Fibroblast of the aortic adventitia (primary cell): ENCODE data around the gene TROAP. TPM values are rescaled to one million over a fixed set of nuclear protein-coding genes. Genes with fewer than 3 reads are reported as not detected.

ENCODE experiments used
- DNase-seq: peaks from one replicate; pipeline ENCODE4 v3.0.0-alpha.2; 2010; ENCODE audit warnings: low read depth
- H3K4me3 ChIP-seq: 2 replicates; pipeline ENCODE4 v1.5.1; 2011; ENCODE audit warnings: low read depth, mild to moderate bottlenecking, control low read depth, low read length, moderate library complexity
- CTCF ChIP-seq: IDR thresholded peaks from 2 replicates; pipeline ENCODE4 v1.5.1; 2011; ENCODE audit warnings: mild to moderate bottlenecking, low read length, control low read depth, inconsistent platforms; ENCODE audit not compliant: insufficient read depth
- total RNA-seq: library from RNA; depleted of rRNA; stranded (reverse); fragments of >200 nt; gene quantifications from 2 replicates; pipeline ENCODE4 v1.2.3, GENCODE V29; 2012; ENCODE audit warnings: low replicate concordance

Gene TROAP
- total RNA-seq, 1 donor: 11.3 TPM

GRCh38 chr12:49336645-49337584 lies 13.9 kb downstream of the TROAP start, which contains the start of gene C1QL4:
Gene C1QL4, minus strand, starts transcription at chr12:49337188. Its CDS starts 711 bp downstream, at chr12:49336477.
- peak; percentile 56 for DNase-seq
- TF ChIP-seq CTCF: peak; percentile 93
- peak within 1 kb of the TSS; percentile 60 for H3K4me3 ChIP-seq

GRCh38 chr12:49338830-49339463 lies 15.9 kb downstream of the TROAP start:
- DNase-seq: no peak
- no peak for TF ChIP-seq CTCF
- H3K4me3 ChIP-seq: no peak overlapping the region

GRCh38 chr12:49339464-49339861 lies 16.4 kb downstream of the TROAP start:
- TF ChIP-seq CTCF: no peak
- H3K4me3 ChIP-seq: no peak overlapping the region
- no peak for DNase-seq

GRCh38 chr12:49340095-49340870 lies 17.2 kb downstream of the TROAP start:
- DNase-seq: no peak
- no peak for TF ChIP-seq CTCF
- H3K4me3 ChIP-seq: no peak overlapping the region

- no peak for DNase-seq
- TF ChIP-seq CTCF: no peak
- no peak overlapping the region for H3K4me3 ChIP-seq
Observed at GRCh38 chr12:49340971-49341776, 18.1 kb downstream of the TROAP start.

GRCh38 chr12:49341777-49342065 lies 18.7 kb downstream of the TROAP start:
- DNase-seq: no peak
- H3K4me3 ChIP-seq: peak overlapping the region; percentile 56
- no peak for TF ChIP-seq CTCF
